ENCODE measurements around the gene LACRT. TPM values are rescaled to one million over a fixed set of nuclear protein-coding genes. Genes with fewer than 3 reads are reported as not detected.

The LACRT gene
- total and polyA plus RNA-seq, 9 of the 15 experiments (the other 6 are each of a cell fraction or from before 2014, with no cell fraction given), result not detected

DNA sequence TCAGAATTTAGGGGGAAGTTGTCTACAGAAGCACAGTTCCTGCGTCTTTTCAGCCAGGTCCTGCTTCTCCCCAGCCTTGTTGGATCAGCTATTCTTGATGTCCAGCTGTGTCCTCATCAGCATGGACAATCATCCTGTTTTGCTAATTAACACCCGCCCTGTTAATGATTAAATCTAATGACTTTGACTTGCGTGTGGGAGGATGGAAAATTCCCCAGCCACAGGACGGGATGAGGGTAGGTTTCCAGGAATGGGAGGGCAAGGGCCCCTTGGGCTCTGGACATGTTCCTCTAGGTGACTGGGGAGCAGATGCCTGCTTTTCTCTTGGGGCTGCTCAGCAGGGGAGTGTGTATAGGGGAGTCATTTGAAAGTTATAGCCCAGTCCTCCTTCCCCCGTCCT, 41.0 kb downstream of the LACRT start (continued):
- TF ChIP-seq, protein P1, sequence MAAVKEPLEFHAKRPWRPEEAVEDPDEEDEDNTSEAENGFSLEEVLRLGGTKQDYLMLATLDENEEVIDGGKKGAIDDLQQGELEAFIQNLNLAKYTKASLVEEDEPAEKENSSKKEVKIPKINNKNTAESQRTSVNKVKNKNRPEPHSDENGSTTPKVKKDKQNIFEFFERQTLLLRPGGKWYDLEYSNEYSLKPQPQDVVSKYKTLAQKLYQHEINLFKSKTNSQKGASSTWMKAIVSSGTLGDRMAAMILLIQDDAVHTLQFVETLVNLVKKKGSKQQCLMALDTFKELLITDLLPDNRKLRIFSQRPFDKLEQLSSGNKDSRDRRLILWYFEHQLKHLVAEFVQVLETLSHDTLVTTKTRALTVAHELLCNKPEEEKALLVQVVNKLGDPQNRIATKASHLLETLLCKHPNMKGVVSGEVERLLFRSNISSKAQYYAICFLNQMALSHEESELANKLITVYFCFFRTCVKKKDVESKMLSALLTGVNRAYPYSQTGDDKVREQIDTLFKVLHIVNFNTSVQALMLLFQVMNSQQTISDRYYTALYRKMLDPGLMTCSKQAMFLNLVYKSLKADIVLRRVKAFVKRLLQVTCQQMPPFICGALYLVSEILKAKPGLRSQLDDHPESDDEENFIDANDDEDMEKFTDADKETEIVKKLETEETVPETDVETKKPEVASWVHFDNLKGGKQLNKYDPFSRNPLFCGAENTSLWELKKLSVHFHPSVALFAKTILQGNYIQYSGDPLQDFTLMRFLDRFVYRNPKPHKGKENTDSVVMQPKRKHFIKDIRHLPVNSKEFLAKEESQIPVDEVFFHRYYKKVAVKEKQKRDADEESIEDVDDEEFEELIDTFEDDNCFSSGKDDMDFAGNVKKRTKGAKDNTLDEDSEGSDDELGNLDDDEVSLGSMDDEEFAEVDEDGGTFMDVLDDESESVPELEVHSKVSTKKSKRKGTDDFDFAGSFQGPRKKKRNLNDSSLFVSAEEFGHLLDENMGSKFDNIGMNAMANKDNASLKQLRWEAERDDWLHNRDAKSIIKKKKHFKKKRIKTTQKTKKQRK (IDR thresholded peaks at IDR 0.05; ENCODE audit: borderline replicate concordance, low read depth, low read length), result no peak
- TF ChIP-seq NCOA4 (IDR thresholded peaks at IDR 0.05; ENCODE audit: partially characterized antibody) (no peak), EGR1 (conservative IDR thresholded peaks at IDR 0.05) (no peak), POLR3G (IDR thresholded peaks at IDR 0.05; ENCODE audit: extremely low read depth, insufficient read length, insufficient replicate concordance) (no peak)
- TF ChIP-seq, protein P2, sequence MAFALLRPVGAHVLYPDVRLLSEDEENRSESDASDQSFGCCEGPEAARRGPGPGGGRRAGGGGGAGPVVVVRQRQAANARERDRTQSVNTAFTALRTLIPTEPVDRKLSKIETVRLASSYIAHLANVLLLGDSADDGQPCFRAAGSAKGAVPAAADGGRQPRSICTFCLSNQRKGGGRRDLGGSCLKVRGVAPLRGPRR (CRISPR knock-in tag; IDR thresholded peaks at IDR 0.05), result no peak

DNA sequence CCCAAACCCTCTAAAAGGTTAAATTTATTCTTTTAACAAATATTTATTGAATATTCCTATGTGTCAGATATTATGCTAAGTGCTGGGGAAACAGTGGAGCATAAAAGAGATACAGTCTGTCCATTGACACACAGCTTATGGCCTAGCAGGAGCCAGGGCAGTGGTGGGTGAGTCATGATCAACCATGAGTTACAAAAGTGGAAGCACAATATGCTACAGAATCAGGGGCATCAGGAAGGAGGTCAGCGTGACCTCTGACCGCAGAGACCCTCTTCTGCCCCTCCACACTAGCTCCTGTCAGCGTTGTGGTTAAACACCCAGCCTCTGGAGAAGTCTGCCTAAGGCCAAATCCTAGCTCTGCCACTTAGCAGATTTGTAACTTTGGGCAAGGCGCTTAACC, 41.6 kb downstream of the LACRT start:
- no TSS peak for BruUV-seq (replicated peaks)
- in situ Hi-C loops (cut with MboI) (no loop called here), intact Hi-C loops (cut with micrococcal nuclease) (no loop called here)
- H3K36me3 ChIP-seq (ENCODE audit: control insufficient read depth, insufficient read depth, low read length), result no peaks in the 10 kb centered on the region
- H3K9ac ChIP-seq (ENCODE audit: insufficient read depth in 1 of 2, low read depth in 2 of 2, low read length in 2 of 2), result no peak overlapping the region
- H3K9me1 ChIP-seq (ENCODE audit: control insufficient read depth, insufficient read depth, low read length), result no peaks in the 10 kb centered on the region
- no peaks in the 10 kb centered on the region for H3K79me2 ChIP-seq (ENCODE audit: control insufficient read depth, insufficient read depth, low read length)
- no peak for DNase-seq (ENCODE audit: extremely low read depth in 1 of 4, low spot score in 3 of 4)
- peaks cover 24 to 61% of the 10 kb centered on the region in 2 experiments for H3K27me3 ChIP-seq (ENCODE audit: control insufficient read depth in 2 of 2, insufficient read depth in 2 of 2, low read length in 2 of 2)
- peaks cover 0 to 6% of the 10 kb centered on the region in 2 experiments; a peak in 1 of 5 replicates for H3K4me1 ChIP-seq (replicated peaks in 1 of 2; ENCODE audit: control insufficient read depth in 2 of 2, insufficient read depth in 2 of 2, low read length in 2 of 2)
- no peak for TF ChIP-seq BRD9 (IDR thresholded peaks at IDR 0.05; ENCODE audit: low read depth, partially characterized antibody)
- TF ChIP-seq POLR2H (tag; IDR thresholded peaks at IDR 0.05; ENCODE audit: low read depth), result no peak
- TF ChIP-seq PTBP1 (IDR thresholded peaks at IDR 0.05; ENCODE audit: low read depth, low read length), result no peak
- no peak for TF ChIP-seq MYBL2 (IDR thresholded peaks at IDR 0.05; ENCODE audit: low read depth)
- no peak for TF ChIP-seq MYBL2 (CRISPR knock-in tag; IDR thresholded peaks at IDR 0.05; ENCODE audit: borderline replicate concordance)
- no peak for TF ChIP-seq PHF8 (IDR thresholded peaks at IDR 0.05; ENCODE audit: borderline replicate concordance, low read length)
- TF ChIP-seq ZKSCAN1 (IDR thresholded peaks at IDR 0.05; ENCODE audit: low read depth, low read length), result no peak
- TF ChIP-seq ZNF253 (CRISPR knock-in tag; conservative IDR thresholded peaks at IDR 0.05), result no peak
- no peak for TF ChIP-seq ZNF134 (CRISPR knock-in tag; conservative IDR thresholded peaks at IDR 0.05)
- no peak for TF ChIP-seq ETV5 (CRISPR knock-in tag; IDR thresholded peaks at IDR 0.05; ENCODE audit: low read depth)
- no peak for TF ChIP-seq NFRKB (IDR thresholded peaks at IDR 0.05; ENCODE audit: low read depth)
- H3K27ac ChIP-seq (ENCODE audit: extremely low read depth, low read depth, low read length), result no peak overlapping the region
- no peak overlapping the region for H3K4me3 ChIP-seq
- H3K4me2 ChIP-seq (ENCODE audit: insufficient read depth, low read length), result no peak overlapping the region
- CTCF ChIA-PET (ENCODE audit: low intra/inter-chr PET ratio), result no interaction called here
- 0% methylated on average over 4 of the region's 4 CpGs for WGBS (ENCODE audit: insufficient coverage, low coverage, missing lambda C conversion rate)
- H2AFZ ChIP-seq (ENCODE audit: low read depth, low read length), result no peak overlapping the region
- ATAC-seq, result no peak
- no peak for FAIRE-seq
- no peaks in the 10 kb centered on the region for H3K9me3 ChIP-seq (replicated peaks; ENCODE audit: control insufficient read depth, insufficient read depth, low read depth, low read length)
- POLR2A ChIA-PET, result interaction anchor here (1.0 kb wide), 1 partner anchor 13 kb away, joined by 3 read pairs; no protein-coding TSS in a partner anchor
- peaks cover 3% of the 10 kb centered on the region; the same call in 1 of the 2 replicates for H4K20me1 ChIP-seq (replicated peaks; ENCODE audit: control insufficient read depth, insufficient read depth, low read length)

Measured in K562 (cell line).